WERI-Rb-1 (cell line): ENCODE data around the gene MISP3.
A peak's percentile ranks its signal among the peaks of the same experiment; 100 is the strongest.

Experiments
- DNase-seq: peaks from one replicate; pipeline ENCODE4 v3.0.0-alpha.2; 2020
- H3K27ac ChIP-seq: fragments of 250-450 bp; sonication (Bioruptor Pico); 2 replicates; pipeline ENCODE4 v1.5.1; 2020; ENCODE audit warnings: mild to moderate bottlenecking, moderate library complexity
- H3K27me3 ChIP-seq: fragments of 250-450 bp; sonication (Bioruptor Pico); 2 replicates; pipeline ENCODE4 v1.5.1; 2021; ENCODE audit warnings: mild to moderate bottlenecking, low read depth, moderate library complexity; ENCODE audit not compliant: insufficient read depth, severe bottlenecking
- H3K36me3 ChIP-seq: fragments of 250-450 bp; sonication (Bioruptor Pico); 2 replicates; pipeline ENCODE4 v1.5.1; 2020; ENCODE audit warnings: mild to moderate bottlenecking, moderate library complexity
- H3K4me3 ChIP-seq: 2 replicates; pipeline ENCODE4 v1.5.1; 2011; ENCODE audit warnings: low read depth, mild to moderate bottlenecking, control low read depth, low read length
- H3K9me3 ChIP-seq: fragments of 250-450 bp; sonication (Bioruptor Pico); 2 replicates; pipeline ENCODE4 v1.5.1; 2021; ENCODE audit warnings: mild to moderate bottlenecking, moderate library complexity; ENCODE audit not compliant: severe bottlenecking
- CTCF ChIP-seq: IDR thresholded peaks from 2 replicates; pipeline ENCODE4 v1.5.1; 2011; ENCODE audit warnings: low read depth, mild to moderate bottlenecking, control low read depth, inconsistent platforms, low read length

Gene MISP3

GRCh38 chr19:14089412-14089661 is 16.8 kb downstream of the MISP3 start:
- Histone ChIP-seq H3K9me3 (peaks cover 9% of the 10 kb centered on the region), H3K27ac (peak overlapping the region; percentile 95; the same call in 1 of the 2 replicates), H3K27me3 (no peaks in the 10 kb centered on the region), H3K4me3 (peak overlapping the region; percentile 46), H3K36me3 (peaks cover 35% of the 10 kb centered on the region)
- no peak for TF ChIP-seq CTCF
- peak; percentile 27 for DNase-seq

GRCh38 chr19:14089662-14090508 is 17.3 kb downstream of the MISP3 start:
- H3K27me3 ChIP-seq: no peaks in the 10 kb centered on the region
- peaks cover 9% of the 10 kb centered on the region for H3K9me3 ChIP-seq
- H3K27ac ChIP-seq: peak overlapping the region; percentile 95
- peak; percentile 60 for DNase-seq
- peak overlapping the region; percentile 56 for H3K4me3 ChIP-seq
- peaks cover 35% of the 10 kb centered on the region for H3K36me3 ChIP-seq
- TF ChIP-seq CTCF: no peak

- peaks cover 35% of the 10 kb centered on the region for H3K36me3 ChIP-seq
- H3K4me3 ChIP-seq: peak within 1 kb of the TSS; percentile 74
- H3K9me3 ChIP-seq: peaks cover 9% of the 10 kb centered on the region
- H3K27ac ChIP-seq: peak within 1 kb of the TSS; percentile 95
- TF ChIP-seq CTCF: no peak
- DNase-seq: peak; percentile 91
- no peaks in the 10 kb centered on the region for H3K27me3 ChIP-seq
Observed at GRCh38 chr19:14090509-14091080, 18.0 kb downstream of the MISP3 start, which contains the start of gene SAMD1. TSS of gene SAMD1 (minus strand) at chr19:14090751.

GRCh38 chr19:14091081-14091812 is 18.7 kb downstream of the MISP3 start:
- peak overlapping the region; percentile 74 for H3K4me3 ChIP-seq
- peak; percentile 55 for DNase-seq
- H3K27ac ChIP-seq: peak overlapping the region; percentile 84
- no peaks in the 10 kb centered on the region for H3K27me3 ChIP-seq
- 0 out of 2 replicates have a peak, but pooled peaks have one; percentile 19 for TF ChIP-seq CTCF
- H3K9me3 ChIP-seq: peaks cover 9% of the 10 kb centered on the region
- H3K36me3 ChIP-seq: peaks cover 33% of the 10 kb centered on the region

- H3K9me3 ChIP-seq: peaks cover 9% of the 10 kb centered on the region
- DNase-seq: peak; percentile 53
- H3K36me3 ChIP-seq: peaks cover 32% of the 10 kb centered on the region
- TF ChIP-seq CTCF: no peak
- H3K27me3 ChIP-seq: no peaks in the 10 kb centered on the region
- H3K27ac ChIP-seq: peak overlapping the region; percentile 84
- peak overlapping the region; percentile 74 for H3K4me3 ChIP-seq
Observed at GRCh38 chr19:14091813-14092462, 19.4 kb downstream of the MISP3 start.
